Measurements from ENCODE around the gene TOGARAM2. TPM values are rescaled to one million over a fixed set of nuclear protein-coding genes. Genes with fewer than 3 reads are reported as not detected.

The TOGARAM2 gene
- total and polyA plus RNA-seq, 2 experiments from 2014 or later = 1.8 TPM

GRCh38 chr2:29074411-29074810, 93.3 kb downstream of the TOGARAM2 start, which contains the start of gene PCARE:
TSS of gene PCARE (minus strand) at chr2:29074523. CDS start at chr2:29074261, 262 bp downstream.
- no peak within 1 kb of the TSS for H3K4me3 ChIP-seq
- Mint-ChIP-seq H3K36me3 (ENCODE audit: low read depth) (no peaks in the 10 kb centered on the region; the same call in 2 of the 3 replicates), H3K27ac (no peak within 1 kb of the TSS), H3K4me1 (peaks cover 3% of the 10 kb centered on the region; the same call in 1 of the 3 replicates), H3K27me3 (ENCODE audit: insufficient read depth, low read depth, poor library complexity) (peaks cover 5% of the 10 kb centered on the region), H3K9me3 (peaks cover 5% of the 10 kb centered on the region; the same call in 2 of the 3 replicates), H3K4me3 (no peak within 1 kb of the TSS)
- H3K36me3 ChIP-seq (ENCODE audit: insufficient read depth) = no peaks in the 10 kb centered on the region
- no peaks in the 10 kb centered on the region for H3K4me1 ChIP-seq (ENCODE audit: insufficient read depth)
- H3K27me3 ChIP-seq (ENCODE audit: insufficient read depth) = no peaks in the 10 kb centered on the region
- no peaks in the 10 kb centered on the region for H3K79me2 ChIP-seq (replicated peaks; ENCODE audit: insufficient read depth)
- H4K20me1 ChIP-seq (replicated peaks; ENCODE audit: insufficient read depth) = no peaks in the 10 kb centered on the region
- no peaks in the 10 kb centered on the region for H3K9me2 ChIP-seq (ENCODE audit: insufficient read depth)
- no peak within 1 kb of the TSS for H3K4me2 ChIP-seq
- no peaks in the 10 kb centered on the region for H3F3A ChIP-seq (replicated peaks; ENCODE audit: low read depth)
- H3K27ac ChIP-seq (ENCODE audit: low read depth) = no peak within 1 kb of the TSS
- DNase-seq (ENCODE audit: low spot score) (no peak), ATAC-seq (no peak)
- TF ChIP-seq EZH2phosphoT487 (IDR thresholded peaks at IDR 0.05; ENCODE audit: unreplicated experiment) (no peak), REST (IDR thresholded peaks at IDR 0.05; ENCODE audit: unreplicated experiment) (no peak), STAT1 (IDR thresholded peaks at IDR 0.05; ENCODE audit: unreplicated experiment) (no peak), JUNB (IDR thresholded peaks at IDR 0.05; ENCODE audit: unreplicated experiment) (no peak), CREB1 (CRISPR knock-in tag; IDR thresholded peaks at IDR 0.05; ENCODE audit: low read depth) (no peak), ZNF114 (CRISPR knock-in tag; IDR thresholded peaks at IDR 0.05) (no peak), CTCF (conservative IDR thresholded peaks at IDR 0.05; ENCODE audit: low read depth in 2 of 2) (no peak), ETS1 (IDR thresholded peaks at IDR 0.05) (no peak), EZH2 (IDR thresholded peaks at IDR 0.05; ENCODE audit: low read depth, unreplicated experiment) (no peak), POLR2AphosphoS5 (IDR thresholded peaks at IDR 0.05; ENCODE audit: low read depth) (no peak), ZNF462 (CRISPR knock-in tag; IDR thresholded peaks at IDR 0.05) (no peak), ZNF331 (CRISPR knock-in tag; IDR thresholded peaks at IDR 0.05; ENCODE audit: low read depth) (no peak), NANOG (IDR thresholded peaks at IDR 0.05; ENCODE audit: borderline replicate concordance) (no peak)
- no peak within 1 kb of the TSS for H2AFZ ChIP-seq

Measured in GM23338 (cell line).